HG02973 (cell line): Measurements from ENCODE around the gene TIMM17B.
"Not testable (repeated sequence)": the region's sequence is repeated elsewhere in the genome, so short reads cannot be mapped to it uniquely, and the experiment has no call there.

Experiments
- ATAC-seq: cut with Tn5 transposase; IDR thresholded peaks from one replicate; pipeline ENCODE4 v1.9.1; 2021; ENCODE audit warnings: moderate library complexity; ENCODE audit not compliant: unreplicated experiment

The TIMM17B gene

GRCh38 chrX:48897157-48897624, 377 bp downstream of the TIMM17B start:
- ATAC-seq, result peak; percentile 13

- ATAC-seq, result no peak
Measured at GRCh38 chrX:48896611-48897011, 957 bp downstream of the TIMM17B start.

GRCh38 chrX:48894891-48895290, 2.7 kb downstream of the TIMM17B start:
- ATAC-seq, result no peak

GRCh38 chrX:48893556-48894348, 3.8 kb downstream of the TIMM17B start:
- no peak for ATAC-seq

- ATAC-seq, result no peak
Measured at GRCh38 chrX:48892896-48893295, 4.7 kb downstream of the TIMM17B start.

GRCh38 chrX:48891402-48892288, 5.9 kb downstream of the TIMM17B start:
- peak; percentile 82 for ATAC-seq

- ATAC-seq, result peak; percentile 31
Measured at GRCh38 chrX:48890934-48891401, 6.6 kb downstream of the TIMM17B start.

GRCh38 chrX:48890296-48890925, 7.2 kb downstream of the TIMM17B start:
- no peak for ATAC-seq

GRCh38 chrX:48886586-48886985, 11.0 kb downstream of the TIMM17B start:
- not testable (repeated sequence) for ATAC-seq

- ATAC-seq, result no peak
Measured at GRCh38 chrX:48883729-48884128, 13.8 kb downstream of the TIMM17B start.

- not testable (repeated sequence) for ATAC-seq
Measured at GRCh38 chrX:48876944-48877343, 20.6 kb downstream of the TIMM17B start.

GRCh38 chrX:48872017-48872416, 25.6 kb downstream of the TIMM17B start:
- ATAC-seq, result not testable (repeated sequence)

GRCh38 chrX:48864210-48864609, 33.4 kb downstream of the TIMM17B start:
- no peak for ATAC-seq

GRCh38 chrX:48854898-48855297, 42.7 kb downstream of the TIMM17B start:
- ATAC-seq, result no peak

- not testable (repeated sequence) for ATAC-seq
Measured at GRCh38 chrX:48854121-48854804, 43.3 kb downstream of the TIMM17B start.

- ATAC-seq, result not testable (repeated sequence)
Measured at GRCh38 chrX:48853494-48853893, 44.1 kb downstream of the TIMM17B start.

GRCh38 chrX:48852857-48853256, 44.7 kb downstream of the TIMM17B start:
- ATAC-seq, result no peak

- no peak for ATAC-seq
Measured at GRCh38 chrX:48848847-48849246, 48.7 kb downstream of the TIMM17B start.
